HG03139 (cell line): ENCODE data around the gene MAX.

ENCODE experiments used
- ATAC-seq: cut with Tn5 transposase; IDR thresholded peaks from one replicate; pipeline ENCODE4 v1.9.1; 2021; ENCODE audit not compliant: unreplicated experiment

Gene MAX

GRCh38 chr14:65102441-65103149 is at the start of gene MAX:
MAX (minus strand) TSS chr14:65102517; CDS start chr14:65102339, 178 bp downstream.
- peak; percentile 78 for ATAC-seq

- no peak for ATAC-seq
These were observed 49.3 kb upstream of the MAX start for GRCh38 chr14:65151609-65151956.

GRCh38 chr14:65150898-65151608 is 48.7 kb upstream of the MAX start:
- no peak for ATAC-seq

GRCh38 chr14:65149116-65149515 is 46.8 kb upstream of the MAX start:
- no peak for ATAC-seq

GRCh38 chr14:65144170-65144569 is 41.9 kb upstream of the MAX start:
- no peak for ATAC-seq

- no peak for ATAC-seq
These were observed 40.8 kb upstream of the MAX start for GRCh38 chr14:65142914-65143625.

- no peak for ATAC-seq
These were observed 40.1 kb upstream of the MAX start for GRCh38 chr14:65142429-65142828.

- ATAC-seq: no peak
These were observed 39.2 kb upstream of the MAX start for GRCh38 chr14:65141523-65141922.

- no peak for ATAC-seq
These were observed 35.5 kb upstream of the MAX start for GRCh38 chr14:65137648-65138307.

GRCh38 chr14:65134651-65135579 is 32.6 kb upstream of the MAX start:
- no peak for ATAC-seq

- no peak for ATAC-seq
These were observed 30.5 kb upstream of the MAX start for GRCh38 chr14:65132855-65133254.

GRCh38 chr14:65131301-65131701 is 29.0 kb upstream of the MAX start:
- ATAC-seq: no peak

GRCh38 chr14:65128096-65128495 is 25.8 kb upstream of the MAX start:
- ATAC-seq: no peak

- ATAC-seq: no peak
These were observed 15.7 kb upstream of the MAX start for GRCh38 chr14:65117769-65118745.

GRCh38 chr14:65115615-65116014 is 13.3 kb upstream of the MAX start:
- no peak for ATAC-seq

GRCh38 chr14:65110525-65110924 is 8.2 kb upstream of the MAX start:
- ATAC-seq: no peak

- no peak for ATAC-seq
These were observed 7.0 kb upstream of the MAX start for GRCh38 chr14:65109357-65109756.

- no peak for ATAC-seq
These were observed 4.9 kb upstream of the MAX start for GRCh38 chr14:65107200-65107599.

- no peak for ATAC-seq
These were observed 4.4 kb upstream of the MAX start for GRCh38 chr14:65106736-65107135.
